HG03045 (cell line): ENCODE data around the gene JAKMIP1.
"Not testable (repeated sequence)": the region's sequence is repeated elsewhere in the genome, so short reads cannot be mapped to it uniquely, and the experiment has no call there.

Experiments used
- ATAC-seq: cut with Tn5 transposase; IDR thresholded peaks from one replicate; pipeline ENCODE4 v1.9.1; 2021; ENCODE audit warnings: mild to moderate bottlenecking, moderate library complexity; ENCODE audit not compliant: unreplicated experiment

The JAKMIP1 gene

GRCh38 chr4:6021831-6022606 is 178.3 kb downstream of the JAKMIP1 start:
- no peak for ATAC-seq

- ATAC-seq = no peak
Measured at GRCh38 chr4:6020613-6021012, 179.7 kb downstream of the JAKMIP1 start.

GRCh38 chr4:6019316-6020263 is 180.8 kb downstream of the JAKMIP1 start:
- ATAC-seq = no peak

GRCh38 chr4:6018331-6018730 is 182.0 kb downstream of the JAKMIP1 start, which contains the start of gene C4orf50:
TSS of gene C4orf50 (minus strand) at chr4:6018431.
- ATAC-seq = no peak

- no peak for ATAC-seq
Measured at GRCh38 chr4:6017800-6018199, 182.5 kb downstream of the JAKMIP1 start.

GRCh38 chr4:6017030-6017429 is 183.3 kb downstream of the JAKMIP1 start:
- no peak for ATAC-seq

GRCh38 chr4:6013564-6013963 is 186.8 kb downstream of the JAKMIP1 start:
- ATAC-seq = no peak

- no peak for ATAC-seq
Measured at GRCh38 chr4:6012200-6012599, 188.1 kb downstream of the JAKMIP1 start.

- no peak for ATAC-seq
Measured at GRCh38 chr4:6011686-6012085, 188.7 kb downstream of the JAKMIP1 start.

- no peak for ATAC-seq
Measured at GRCh38 chr4:6011271-6011671, 189.1 kb downstream of the JAKMIP1 start.

GRCh38 chr4:6010789-6011188 is 189.6 kb downstream of the JAKMIP1 start:
- no peak for ATAC-seq

- no peak for ATAC-seq
Measured at GRCh38 chr4:6009452-6009851, 190.9 kb downstream of the JAKMIP1 start.

GRCh38 chr4:6008766-6009385 is 191.5 kb downstream of the JAKMIP1 start:
- ATAC-seq = no peak

GRCh38 chr4:6008092-6008551 is 192.2 kb downstream of the JAKMIP1 start:
- ATAC-seq = no peak

- no peak for ATAC-seq
Measured at GRCh38 chr4:6005175-6005574, 195.2 kb downstream of the JAKMIP1 start.

GRCh38 chr4:6003485-6003884 is 196.9 kb downstream of the JAKMIP1 start:
- not testable (repeated sequence) for ATAC-seq

- ATAC-seq = no peak
Measured at GRCh38 chr4:6002926-6003325, 197.4 kb downstream of the JAKMIP1 start.

- no peak for ATAC-seq
Measured at GRCh38 chr4:6002492-6002833, 197.9 kb downstream of the JAKMIP1 start.

- ATAC-seq = no peak
Measured at GRCh38 chr4:6001680-6002491, 198.5 kb downstream of the JAKMIP1 start.

- no peak for ATAC-seq
Measured at GRCh38 chr4:5999830-6000365, 200.5 kb downstream of the JAKMIP1 start.
